NCI-H2029 treated with DMSO at 0.1 percent for 48 hours (cell line): Measurements from ENCODE around the gene WIPF2.

ENCODE experiments used
- DNase-seq: peaks from one replicate; lab custom pipeline; 2025; lab: John Stamatoyannopoulos, UW

Gene WIPF2

GRCh38 chr17:40326014-40326831 is 107.1 kb downstream of the WIPF2 start:
- DNase-seq = no peak

GRCh38 chr17:40326832-40327199 is 107.7 kb downstream of the WIPF2 start:
- DNase-seq = no peak

GRCh38 chr17:40327244-40327729 is 108.2 kb downstream of the WIPF2 start:
- DNase-seq = no peak

DNA sequence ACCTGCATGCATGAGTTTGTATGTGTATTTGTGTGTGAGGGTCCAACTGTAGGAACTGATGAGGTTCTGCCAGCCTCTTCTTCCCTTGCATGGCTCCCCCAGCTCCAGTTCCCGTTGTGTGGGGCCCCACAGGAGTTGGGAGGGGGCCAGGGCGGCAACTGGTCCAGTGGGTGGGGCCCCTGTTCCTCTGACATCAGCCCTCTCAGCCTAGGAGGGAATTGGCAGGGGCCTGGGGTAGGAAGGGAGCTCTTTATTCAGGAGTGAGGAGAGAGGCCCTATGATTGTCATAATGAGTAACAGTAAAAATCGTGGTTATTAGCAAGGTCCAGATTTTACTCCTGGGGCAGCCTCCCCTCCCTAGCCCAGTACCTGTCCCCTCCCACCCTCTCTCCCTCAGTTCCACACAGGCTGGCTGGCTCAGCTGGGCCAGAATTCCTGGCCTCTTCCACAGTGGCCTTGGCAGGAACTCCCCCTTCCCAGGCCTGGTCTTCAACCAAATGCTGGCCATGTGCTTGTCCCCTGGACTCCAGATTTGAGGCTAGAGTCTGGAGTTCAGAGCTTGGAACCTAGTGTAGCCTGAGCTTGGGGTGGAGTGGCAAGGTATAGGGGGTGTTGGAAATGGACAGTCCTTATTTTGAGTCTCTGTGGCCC is 108.8 kb downstream of the WIPF2 start:
- no peak for DNase-seq

DNA sequence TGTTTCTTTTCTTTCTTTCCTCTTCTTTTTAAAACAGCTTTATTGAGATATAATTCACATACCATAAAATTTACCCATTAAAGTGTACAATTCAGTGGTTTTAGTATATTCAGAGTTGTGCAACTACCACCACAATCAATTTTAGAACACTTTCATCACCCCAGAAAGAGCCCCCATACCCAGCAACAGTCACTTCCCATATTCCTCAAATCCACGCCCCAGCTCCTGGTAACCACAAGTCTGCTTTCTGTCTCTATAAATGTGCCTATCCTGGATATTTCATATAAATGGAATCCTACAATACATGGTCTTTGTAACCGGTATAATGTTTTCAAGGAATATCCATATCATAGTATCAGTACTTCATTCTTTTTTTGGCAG is 109.3 kb downstream of the WIPF2 start:
- DNase-seq = no peak

DNA sequence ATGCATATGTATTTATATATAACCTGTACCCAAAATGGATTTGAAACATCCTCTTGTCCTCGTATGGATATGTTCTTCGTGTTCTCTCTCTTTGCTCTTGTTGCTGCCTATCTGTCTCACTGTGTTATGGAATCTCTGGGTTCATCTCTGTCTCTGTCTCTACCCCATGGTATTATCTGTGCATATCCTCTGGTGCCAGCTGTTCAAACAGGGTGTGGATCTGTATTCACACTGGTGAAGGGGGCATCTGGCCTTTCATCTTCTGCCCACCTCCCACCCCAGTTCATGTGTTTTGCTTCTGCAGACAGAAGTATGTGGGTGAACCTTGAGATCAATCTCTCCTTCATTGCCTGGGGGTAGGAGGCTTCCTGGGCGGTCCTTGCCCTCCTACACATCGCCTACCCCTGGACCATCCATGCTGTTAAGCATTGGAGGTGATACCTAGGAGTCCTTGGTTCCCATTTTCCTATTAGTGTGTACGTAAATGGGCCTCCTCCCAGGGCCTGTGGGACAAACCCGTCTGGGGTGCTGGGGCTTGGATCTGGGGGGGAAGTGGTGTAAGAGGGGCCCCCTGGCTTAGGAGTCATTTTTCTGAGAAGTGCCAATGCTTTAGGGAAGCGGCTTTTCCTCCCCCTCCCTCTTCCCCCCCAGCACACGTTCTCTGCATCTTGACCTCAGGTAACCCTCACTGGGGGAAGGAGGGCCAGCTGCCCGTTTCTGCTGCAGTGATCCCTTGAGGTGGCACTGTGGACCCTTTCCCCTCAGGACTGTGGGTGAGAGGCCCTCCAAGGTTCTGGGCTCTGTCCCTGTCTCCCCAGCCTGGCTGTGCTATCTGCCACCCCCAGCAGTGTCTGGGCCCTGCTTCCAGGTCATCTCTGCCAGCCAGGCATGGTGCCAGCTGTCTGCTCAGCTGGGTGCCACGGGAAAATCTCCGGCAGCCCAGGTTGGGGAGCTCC is 111.0 kb downstream of the WIPF2 start:
- DNase-seq = peak; percentile 49

GRCh38 chr17:40330850-40331470 is 111.9 kb downstream of the WIPF2 start:
- no peak for DNase-seq

DNA sequence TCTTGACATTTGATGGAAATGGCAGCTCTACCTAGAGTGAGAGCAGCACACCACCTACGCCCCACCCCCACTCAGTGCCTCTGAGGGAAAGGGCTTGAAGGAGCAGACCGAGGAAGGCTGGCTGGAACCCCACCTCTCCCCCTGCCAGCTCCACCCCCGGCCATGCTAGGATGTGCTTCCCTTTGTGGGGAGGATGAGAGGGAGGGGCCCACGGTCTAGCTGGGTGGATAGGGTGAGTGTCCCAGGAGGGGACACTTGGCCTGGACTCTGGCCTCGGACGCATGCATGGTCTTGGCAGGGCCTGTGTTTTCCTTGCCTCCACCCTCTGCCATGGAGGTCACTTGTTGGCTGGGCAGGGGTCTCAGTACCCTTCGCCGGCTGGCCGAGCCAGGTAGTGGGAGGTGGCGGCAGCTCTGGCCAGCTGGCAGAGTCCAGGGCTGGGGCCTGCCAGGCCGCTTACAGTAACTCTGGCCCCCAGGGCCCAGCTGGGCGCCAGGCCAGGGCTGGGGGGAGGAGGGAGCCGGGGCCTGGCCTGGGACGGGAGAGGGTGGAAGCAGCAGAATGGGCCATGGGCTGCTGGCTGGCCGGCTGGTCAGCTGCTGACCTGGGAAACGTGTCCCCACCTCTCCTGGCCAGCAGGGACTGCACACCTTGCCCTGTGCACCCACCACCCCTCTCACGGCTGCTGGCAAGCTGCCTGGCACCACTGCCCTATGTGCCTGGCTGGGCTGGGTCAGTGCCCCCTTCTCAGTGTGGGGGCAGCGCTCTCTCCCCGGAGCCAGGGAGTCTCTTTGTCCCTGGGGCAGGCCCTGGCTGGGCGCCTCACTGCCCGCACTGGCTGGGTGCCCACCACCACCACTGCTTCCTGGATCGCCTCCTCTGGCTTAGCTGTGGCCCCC is 112.9 kb downstream of the WIPF2 start:
- peak; percentile 80 for DNase-seq
